22Rv1 (cell line): Measurements from ENCODE around the gene TRIM28.
A peak's percentile ranks its signal among the peaks of the same experiment; 100 is the strongest.

ENCODE experiments used
- H3K27ac ChIP-seq: fragments of 450-650 bp; 2 replicates; pipeline ENCODE4 v1.5.1; 2017
- CTCF ChIP-seq: fragments of 450-650 bp; IDR thresholded peaks from 2 replicates; pipeline ENCODE4 v1.5.1; 2017; ENCODE audit warnings: mild to moderate bottlenecking
- ZFX ChIP-seq: fragments of 450-650 bp; IDR thresholded peaks from 2 replicates; pipeline ENCODE4 v1.6.1; 2017; ENCODE audit warnings: antibody characterized with exemption, borderline replicate concordance

TRIM28 gene

GRCh38 chr19:58561373-58562121 lies 17.7 kb downstream of the TRIM28 start:
- H3K27ac ChIP-seq: peak overlapping the region; percentile 99
- TF ChIP-seq CTCF (no peak), ZFX (no peak)

- peak overlapping the region; percentile 99 for H3K27ac ChIP-seq
- TF ChIP-seq ZFX: no peak
- TF ChIP-seq CTCF: no peak
These were observed 18.5 kb downstream of the TRIM28 start for GRCh38 chr19:58562122-58563033.

- TF ChIP-seq CTCF (no peak), ZFX (no peak)
- peak overlapping the region; percentile 99 for H3K27ac ChIP-seq
These were observed 19.2 kb downstream of the TRIM28 start for GRCh38 chr19:58563034-58563573.

GRCh38 chr19:58563823-58564222 lies 20.0 kb downstream of the TRIM28 start:
- TF ChIP-seq ZFX: no peak
- no peak for TF ChIP-seq CTCF
- H3K27ac ChIP-seq: peak overlapping the region; percentile 99

- TF ChIP-seq ZFX: no peak
- TF ChIP-seq CTCF: no peak
- 0 out of 2 replicates have a peak overlapping the region, but pooled peaks have one; percentile 8 for H3K27ac ChIP-seq
These were observed 23.1 kb downstream of the TRIM28 start for GRCh38 chr19:58566989-58567388.

- TF ChIP-seq CTCF (no peak), ZFX (no peak)
- H3K27ac ChIP-seq: no peak overlapping the region
These were observed 24.7 kb downstream of the TRIM28 start for GRCh38 chr19:58568453-58569130.
